Measurements from ENCODE around the gene GPR150.
"Not testable (repeated sequence)": the region's sequence is repeated elsewhere in the genome, so short reads cannot be mapped to it uniquely, and the experiment has no call there.

Gene GPR150

DNA sequence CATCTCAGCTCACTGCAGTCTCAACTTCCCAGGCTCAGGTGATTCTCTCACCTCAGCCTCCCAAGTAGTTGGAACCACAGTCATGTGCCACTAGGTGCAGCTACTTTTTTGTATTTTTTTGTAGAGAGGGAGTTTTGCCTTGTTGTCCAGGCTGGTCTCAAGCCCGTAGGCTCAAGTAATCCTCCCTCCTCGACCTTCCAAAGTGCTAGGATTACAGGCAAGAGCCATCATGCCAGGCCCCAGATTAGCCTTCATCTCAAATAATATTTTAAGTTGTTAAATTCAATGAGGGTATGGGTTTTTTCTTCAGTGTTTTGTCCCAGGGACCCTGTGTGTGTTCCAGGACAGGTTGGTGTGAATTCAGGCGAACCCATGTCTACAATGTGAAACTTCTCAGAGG is 14.2 kb downstream of the GPR150 start:
- no peak overlapping the region for H3K9ac ChIP-seq (ENCODE audit: low read length in 2 of 2)
- no peak overlapping the region for H3K27ac ChIP-seq (ENCODE audit: low read length)
- no peak overlapping the region for H3K4me3 ChIP-seq (ENCODE audit: low read length in 2 of 2)
- no peaks in the 10 kb centered on the region for H3K27me3 ChIP-seq (ENCODE audit: control insufficient read depth in 1 of 2, insufficient read depth in 2 of 2, low read length in 2 of 2)
- no peaks in the 10 kb centered on the region for H3K36me3 ChIP-seq (ENCODE audit: control insufficient read depth in 2 of 2, insufficient read depth in 2 of 2, low read length in 2 of 2)
- no peaks in the 10 kb centered on the region for H3K4me1 ChIP-seq (ENCODE audit: control insufficient read depth, insufficient read depth, low read length)
- H3K9me3 ChIP-seq (ENCODE audit: control insufficient read depth in 2 of 2, low read length in 2 of 2), result no peaks in the 10 kb centered on the region

DNA sequence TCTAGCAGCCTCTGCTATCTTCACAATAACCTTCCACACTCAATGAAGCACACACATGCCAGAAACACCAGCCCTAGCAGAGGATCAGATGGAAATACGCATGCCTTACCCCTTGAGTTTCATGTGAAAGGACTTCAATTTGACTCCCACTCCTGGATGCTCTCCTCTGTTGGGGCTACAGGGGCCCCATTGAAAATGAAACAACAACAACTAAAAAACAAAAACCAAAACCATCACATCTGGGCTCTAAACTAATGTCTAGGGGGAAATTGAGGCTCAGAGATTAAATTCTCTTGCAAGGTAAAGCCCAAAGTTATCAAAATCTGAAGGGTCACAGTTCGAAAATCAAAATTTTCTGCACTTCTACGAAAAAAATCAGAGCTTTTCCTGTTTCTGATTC is 18.7 kb downstream of the GPR150 start:
- Histone ChIP-seq H3K9me3 (ENCODE audit: control insufficient read depth in 2 of 2, low read length in 2 of 2) (no peaks in the 10 kb centered on the region), H3K36me3 (ENCODE audit: control insufficient read depth in 2 of 2, insufficient read depth in 2 of 2, low read length in 2 of 2) (no peaks in the 10 kb centered on the region), H3K4me3 (ENCODE audit: low read length in 2 of 2) (no peak overlapping the region), H3K4me1 (ENCODE audit: control insufficient read depth, insufficient read depth, low read length) (no peaks in the 10 kb centered on the region), H3K9ac (ENCODE audit: low read length in 2 of 2) (no peak overlapping the region), H3K27ac (ENCODE audit: low read length) (no peak overlapping the region), H3K27me3 (ENCODE audit: control insufficient read depth in 1 of 2, insufficient read depth in 2 of 2, low read length in 2 of 2) (no peaks in the 10 kb centered on the region)

DNA sequence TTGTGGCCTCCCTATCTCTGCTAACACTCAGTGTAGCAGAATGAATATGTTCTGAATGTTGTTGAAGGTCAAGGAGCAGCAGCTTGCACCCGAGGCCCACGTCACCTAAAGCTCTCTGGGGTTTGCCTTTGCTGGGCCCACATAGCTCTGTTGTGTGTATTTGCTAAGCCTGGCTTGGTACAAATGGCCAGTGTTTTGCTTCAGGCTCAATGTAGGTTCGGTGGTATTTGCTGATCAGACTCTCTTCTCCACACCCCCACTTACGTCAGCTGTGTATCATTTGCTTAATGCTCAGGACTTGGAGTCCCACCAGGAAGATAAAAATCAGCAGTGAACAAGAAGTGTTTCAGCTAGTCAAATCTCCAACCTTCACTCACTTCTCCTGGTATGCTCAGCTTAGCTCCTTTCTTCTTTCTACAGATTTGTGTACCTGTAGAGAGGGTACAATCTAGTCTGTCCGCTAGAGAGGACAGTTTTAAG is 21.9 kb downstream of the GPR150 start:
- Histone ChIP-seq H3K36me3 (ENCODE audit: control insufficient read depth in 2 of 2, insufficient read depth in 2 of 2, low read length in 2 of 2) (no peaks in the 10 kb centered on the region), H3K27ac (ENCODE audit: low read length) (no peak overlapping the region), H3K9ac (ENCODE audit: low read length in 2 of 2) (no peak overlapping the region), H3K9me3 (ENCODE audit: control insufficient read depth in 2 of 2, low read length in 2 of 2) (no peaks in the 10 kb centered on the region), H3K4me3 (ENCODE audit: low read length in 2 of 2) (no peak overlapping the region), H3K27me3 (ENCODE audit: control insufficient read depth in 1 of 2, insufficient read depth in 2 of 2, low read length in 2 of 2) (no peaks in the 10 kb centered on the region), H3K4me1 (ENCODE audit: control insufficient read depth, insufficient read depth, low read length) (no peaks in the 10 kb centered on the region)

GRCh38 chr5:95643152-95643551 is 23.3 kb downstream of the GPR150 start:
- H3K27ac ChIP-seq (ENCODE audit: low read length), result no peak overlapping the region
- H3K4me1 ChIP-seq (ENCODE audit: control insufficient read depth, insufficient read depth, low read length), result no peaks in the 10 kb centered on the region
- H3K36me3 ChIP-seq (ENCODE audit: control insufficient read depth in 2 of 2, insufficient read depth in 2 of 2, low read length in 2 of 2), result no peaks in the 10 kb centered on the region
- no peaks in the 10 kb centered on the region for H3K27me3 ChIP-seq (ENCODE audit: control insufficient read depth in 1 of 2, insufficient read depth in 2 of 2, low read length in 2 of 2)
- no peaks in the 10 kb centered on the region for H3K9me3 ChIP-seq (ENCODE audit: control insufficient read depth in 2 of 2, low read length in 2 of 2)
- no peak overlapping the region for H3K4me3 ChIP-seq (ENCODE audit: low read length in 2 of 2)
- no peak overlapping the region for H3K9ac ChIP-seq (ENCODE audit: low read length in 2 of 2)

DNA sequence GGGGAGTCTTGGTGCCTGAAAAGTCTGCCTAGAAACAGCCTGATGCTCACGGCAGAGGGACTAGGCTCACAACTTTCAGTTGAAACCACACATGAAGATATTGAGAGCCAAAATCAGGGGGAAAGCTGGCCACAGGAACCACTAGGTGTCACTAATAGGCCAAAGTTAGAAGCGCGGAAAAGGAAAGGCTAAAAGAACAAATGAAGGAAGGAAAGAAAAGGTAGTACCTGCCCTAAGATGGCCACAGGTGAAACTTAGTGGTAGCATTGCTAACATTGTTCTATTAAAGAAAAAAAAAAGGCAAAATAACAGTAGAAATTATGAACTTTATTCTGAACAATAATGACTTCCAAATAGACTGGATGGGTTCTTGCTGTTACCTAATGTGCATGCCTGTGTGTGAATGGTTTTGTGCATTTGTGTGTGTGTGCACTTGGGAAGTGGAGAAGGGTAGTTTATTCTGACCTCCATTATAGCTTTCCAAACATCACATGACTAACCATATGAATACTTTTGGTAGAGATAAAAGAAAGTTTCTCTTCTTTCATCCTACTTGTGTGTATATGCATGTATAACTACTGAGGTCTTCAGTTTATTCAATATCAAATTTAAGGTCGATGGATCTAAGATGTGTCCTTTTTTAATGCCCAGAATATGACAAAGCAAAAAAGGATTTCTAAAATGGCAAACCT is 24.6 kb downstream of the GPR150 start:
- Histone ChIP-seq H3K4me3 (ENCODE audit: low read length in 2 of 2) (no peak overlapping the region), H3K4me1 (ENCODE audit: control insufficient read depth, insufficient read depth, low read length) (no peaks in the 10 kb centered on the region), H3K27ac (ENCODE audit: low read length) (no peak overlapping the region), H3K36me3 (ENCODE audit: control insufficient read depth in 2 of 2, insufficient read depth in 2 of 2, low read length in 2 of 2) (no peaks in the 10 kb centered on the region), H3K9me3 (ENCODE audit: control insufficient read depth in 2 of 2, low read length in 2 of 2) (no peaks in the 10 kb centered on the region), H3K27me3 (ENCODE audit: control insufficient read depth in 1 of 2, insufficient read depth in 2 of 2, low read length in 2 of 2) (no peaks in the 10 kb centered on the region), H3K9ac (ENCODE audit: low read length in 2 of 2) (peak overlapping the region in 1 of 2 donors; percentile 7)

GRCh38 chr5:95646226-95646568 is 26.3 kb downstream of the GPR150 start:
- not testable (repeated sequence) for H3K27me3 ChIP-seq (ENCODE audit: control insufficient read depth in 1 of 2, insufficient read depth in 2 of 2, low read length in 2 of 2); H3K36me3 ChIP-seq (ENCODE audit: control insufficient read depth in 2 of 2, insufficient read depth in 2 of 2, low read length in 2 of 2); H3K9me3 ChIP-seq (ENCODE audit: control insufficient read depth in 2 of 2, low read length in 2 of 2); H3K4me1 ChIP-seq (ENCODE audit: control insufficient read depth, insufficient read depth, low read length)
- Histone ChIP-seq H3K27ac (ENCODE audit: low read length) (peak overlapping the region; percentile 96), H3K9ac (ENCODE audit: low read length in 2 of 2) (peak overlapping the region in 1 of 2 donors; percentile 16), H3K4me3 (ENCODE audit: low read length in 2 of 2) (peak overlapping the region; percentile 26 to 36)

- Histone ChIP-seq H3K4me1 (ENCODE audit: control insufficient read depth, insufficient read depth, low read length) (no peaks in the 10 kb centered on the region), H3K27ac (ENCODE audit: low read length) (peak within 1 kb of the TSS; percentile 96), H3K4me3 (ENCODE audit: low read length in 2 of 2) (peak within 1 kb of the TSS; percentile 77 to 92)
Observed at GRCh38 chr5:95646569-95647431, 26.9 kb downstream of the GPR150 start, which contains the start of gene RFESD. TSS of gene RFESD (plus strand) at chr5:95646777. CDS start at chr5:95652272, 5,495 bp downstream.

DNA sequence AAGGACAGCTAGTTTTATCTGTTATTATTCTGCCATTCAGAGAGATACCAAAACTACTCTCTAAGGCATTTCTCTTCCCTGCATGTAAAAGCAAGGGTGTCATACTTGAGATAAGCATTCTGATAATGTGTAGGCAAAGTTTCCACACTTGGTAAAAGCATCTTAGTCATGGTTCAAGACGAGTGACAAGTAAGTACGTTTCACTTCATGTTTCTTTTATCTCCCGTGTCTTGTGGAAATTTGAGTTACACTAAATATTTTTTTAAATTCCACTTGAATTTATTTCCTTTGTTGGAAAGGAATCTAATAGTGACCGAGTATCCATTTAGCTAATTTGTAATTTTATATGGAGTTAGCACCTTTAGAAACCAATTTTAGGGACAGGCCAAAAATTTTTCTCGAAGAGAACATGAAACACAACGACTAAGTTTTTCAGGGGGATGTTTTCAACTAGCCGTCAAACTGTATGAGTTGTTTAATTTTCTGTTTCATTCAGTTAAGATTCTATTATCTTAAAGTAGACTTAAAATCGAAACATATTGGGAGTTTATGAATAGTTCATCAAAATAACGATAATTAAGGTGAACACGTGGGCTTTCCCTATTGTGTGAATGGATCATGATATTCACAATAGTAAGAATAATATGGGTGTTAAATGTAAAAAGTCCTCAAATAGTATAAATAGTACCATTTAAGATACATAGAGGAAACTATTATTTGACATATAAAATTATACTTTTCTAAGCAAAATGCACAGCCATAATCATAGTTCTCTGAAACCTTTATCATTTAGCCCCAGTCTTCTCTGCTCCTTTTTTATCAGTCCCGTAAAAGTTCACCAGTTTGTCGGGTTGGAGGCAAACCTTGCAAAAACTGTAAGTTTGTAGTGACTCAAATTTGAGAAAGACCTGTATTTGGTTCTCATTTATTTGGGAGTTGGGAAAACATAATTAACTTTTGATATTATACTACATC is 28.3 kb downstream of the GPR150 start:
- Histone ChIP-seq H3K9ac (ENCODE audit: low read length in 2 of 2) (peak overlapping the region; percentile 2 to 52), H3K27ac (ENCODE audit: low read length) (peak overlapping the region; percentile 96), H3K27me3 (ENCODE audit: control insufficient read depth in 1 of 2, insufficient read depth in 2 of 2, low read length in 2 of 2) (no peaks in the 10 kb centered on the region), H3K4me1 (ENCODE audit: control insufficient read depth, insufficient read depth, low read length) (no peaks in the 10 kb centered on the region), H3K36me3 (ENCODE audit: control insufficient read depth in 2 of 2, insufficient read depth in 2 of 2, low read length in 2 of 2) (peaks cover 0 to 1% of the 10 kb centered on the region in 2 donors), H3K9me3 (ENCODE audit: control insufficient read depth in 2 of 2, low read length in 2 of 2) (no peaks in the 10 kb centered on the region), H3K4me3 (ENCODE audit: low read length in 2 of 2) (peak overlapping the region in 1 of 2 donors; percentile 92)

More at GRCh38 chr5:95646569-95647431, 26.9 kb downstream of the GPR150 start, which contains the start of gene RFESD:
- H3K27me3 ChIP-seq (ENCODE audit: control insufficient read depth in 1 of 2, insufficient read depth in 2 of 2, low read length in 2 of 2), result no peaks in the 10 kb centered on the region
- H3K36me3 ChIP-seq (ENCODE audit: control insufficient read depth in 2 of 2, insufficient read depth in 2 of 2, low read length in 2 of 2), result no peaks in the 10 kb centered on the region
- H3K9ac ChIP-seq (ENCODE audit: low read length in 2 of 2), result peak within 1 kb of the TSS; percentile 91 to 99
- H3K9me3 ChIP-seq (ENCODE audit: control insufficient read depth in 2 of 2, low read length in 2 of 2), result no peaks in the 10 kb centered on the region

DNA sequence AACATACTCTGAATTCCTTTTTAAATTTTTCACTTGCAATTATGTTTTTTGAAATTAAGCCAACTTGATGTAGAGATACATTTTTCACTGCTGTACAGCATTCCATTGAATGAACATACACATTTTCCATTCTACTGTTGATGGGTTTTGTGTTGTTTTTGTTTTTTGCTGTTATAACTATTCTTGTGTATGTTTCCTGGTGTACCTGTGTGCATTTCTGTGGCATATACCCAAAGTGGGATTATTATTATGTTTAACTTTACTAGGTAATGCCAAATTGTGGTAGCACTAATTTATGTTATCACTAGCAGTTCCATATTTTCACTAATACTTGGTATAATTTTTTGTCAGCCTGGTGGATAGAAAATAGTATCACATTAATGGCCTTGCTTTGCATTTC is 29.4 kb downstream of the GPR150 start:
- H3K36me3 ChIP-seq (ENCODE audit: control insufficient read depth in 2 of 2, insufficient read depth in 2 of 2, low read length in 2 of 2), result peaks cover 0 to 2% of the 10 kb centered on the region in 2 donors
- no peaks in the 10 kb centered on the region for H3K9me3 ChIP-seq (ENCODE audit: control insufficient read depth in 2 of 2, low read length in 2 of 2)
- H3K9ac ChIP-seq (ENCODE audit: low read length in 2 of 2), result no peak overlapping the region
- no peak overlapping the region for H3K27ac ChIP-seq (ENCODE audit: low read length)
- no peak overlapping the region for H3K4me3 ChIP-seq (ENCODE audit: low read length in 2 of 2)
- H3K27me3 ChIP-seq (ENCODE audit: control insufficient read depth in 1 of 2, insufficient read depth in 2 of 2, low read length in 2 of 2), result no peaks in the 10 kb centered on the region
- H3K4me1 ChIP-seq (ENCODE audit: control insufficient read depth, insufficient read depth, low read length), result no peaks in the 10 kb centered on the region
